GM15510 (cell line): Measurements from ENCODE around the gene IL34.

Experiments used
- POLR2A ChIP-seq: IDR thresholded peaks from 3 replicates; pipeline ENCODE4 v1.6.1; 2011; ENCODE audit warnings: borderline replicate concordance; ENCODE audit not compliant: insufficient read length; ENCODE audit errors: extremely low read depth

Gene IL34

GRCh38 chr16:70685938-70686375, 39.6 kb downstream of the IL34 start, which contains the start of gene MTSS2:
Gene MTSS2 (minus strand): TSS chr16:70686053. CDS start chr16:70685791, 262 bp downstream.
- TF ChIP-seq POLR2A, result no peak

GRCh38 chr16:70686376-70687101, 40.2 kb downstream of the IL34 start:
- TF ChIP-seq POLR2A, result no peak

GRCh38 chr16:70687102-70687511, 40.7 kb downstream of the IL34 start:
- TF ChIP-seq POLR2A, result no peak

GRCh38 chr16:70687671-70688245, 41.4 kb downstream of the IL34 start:
- TF ChIP-seq POLR2A, result no peak

GRCh38 chr16:70688246-70688742, 41.9 kb downstream of the IL34 start:
- TF ChIP-seq POLR2A, result no peak

GRCh38 chr16:70689035-70689969, 42.9 kb downstream of the IL34 start:
- TF ChIP-seq POLR2A, result no peak

- no peak for TF ChIP-seq POLR2A
These were observed 43.9 kb downstream of the IL34 start for GRCh38 chr16:70689970-70690891.

GRCh38 chr16:70691223-70692129, 45.1 kb downstream of the IL34 start:
- TF ChIP-seq POLR2A, result no peak

GRCh38 chr16:70692130-70692872, 45.9 kb downstream of the IL34 start:
- no peak for TF ChIP-seq POLR2A

- no peak for TF ChIP-seq POLR2A
These were observed 46.7 kb downstream of the IL34 start for GRCh38 chr16:70692873-70693671.

GRCh38 chr16:70694088-70694867, 47.9 kb downstream of the IL34 start:
- TF ChIP-seq POLR2A, result no peak
